ENCODE results near the gene PER3. TPM values are rescaled to one million over a fixed set of nuclear protein-coding genes. Genes with fewer than 3 reads are reported as not detected.
A peak's percentile ranks its signal among the peaks of the same experiment; 100 is the strongest.

Gene PER3
- total RNA-seq, 2 donors from 2014 or later: 3.9 to 6.3 TPM

DNA sequence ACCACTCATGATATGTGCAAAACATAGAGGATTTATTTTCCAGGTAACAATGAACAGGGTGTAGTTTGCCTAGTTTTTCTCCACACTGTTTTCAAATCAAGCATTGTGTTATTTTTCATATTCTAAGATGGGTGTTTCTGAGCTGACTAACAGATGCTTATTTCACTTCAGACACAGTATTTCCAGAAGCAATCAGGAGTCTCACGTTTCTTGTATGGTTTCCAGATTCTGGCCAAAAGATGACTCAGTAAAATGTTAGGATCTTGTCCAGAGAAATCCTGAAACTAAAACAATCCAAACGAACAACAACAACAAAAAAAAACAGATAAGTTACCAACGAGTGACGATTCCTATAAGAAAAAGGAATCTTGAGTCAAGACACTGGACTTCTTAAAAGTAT, 63.5 kb downstream of the PER3 start:
- Mint-ChIP-seq H3K27me3 (ENCODE audit: insufficient read depth) (peaks cover 51% of the 10 kb centered on the region), H3K4me1 (peaks cover 19% of the 10 kb centered on the region), H3K36me3 (ENCODE audit: low read depth) (no peaks in the 10 kb centered on the region), H3K4me3 (no peak overlapping the region), H3K27ac (no peak overlapping the region), H3K9me3 (no peaks in the 10 kb centered on the region)
- Histone ChIP-seq H3K27me3 (ENCODE audit: control insufficient read depth, insufficient read depth, low read length, poor library complexity, severe bottlenecking) (peaks cover 56% of the 10 kb centered on the region), H3K27ac (ENCODE audit: low read depth, low read length) (no peak overlapping the region), H3K9me3 (ENCODE audit: control insufficient read depth, low read length) (no peaks in the 10 kb centered on the region), H3K4me1 (ENCODE audit: control insufficient read depth, insufficient read depth, low read length) (no peaks in the 10 kb centered on the region), H3K4me3 (ENCODE audit: low read length) (no peak overlapping the region), H3K36me3 (ENCODE audit: control insufficient read depth, insufficient read depth, low read length) (no peaks in the 10 kb centered on the region), H3K9ac (ENCODE audit: extremely low read depth, low read length, poor library complexity, severe bottlenecking) (no peak overlapping the region)
- DNase-seq: no peak
- TF ChIP-seq, protein P1, sequence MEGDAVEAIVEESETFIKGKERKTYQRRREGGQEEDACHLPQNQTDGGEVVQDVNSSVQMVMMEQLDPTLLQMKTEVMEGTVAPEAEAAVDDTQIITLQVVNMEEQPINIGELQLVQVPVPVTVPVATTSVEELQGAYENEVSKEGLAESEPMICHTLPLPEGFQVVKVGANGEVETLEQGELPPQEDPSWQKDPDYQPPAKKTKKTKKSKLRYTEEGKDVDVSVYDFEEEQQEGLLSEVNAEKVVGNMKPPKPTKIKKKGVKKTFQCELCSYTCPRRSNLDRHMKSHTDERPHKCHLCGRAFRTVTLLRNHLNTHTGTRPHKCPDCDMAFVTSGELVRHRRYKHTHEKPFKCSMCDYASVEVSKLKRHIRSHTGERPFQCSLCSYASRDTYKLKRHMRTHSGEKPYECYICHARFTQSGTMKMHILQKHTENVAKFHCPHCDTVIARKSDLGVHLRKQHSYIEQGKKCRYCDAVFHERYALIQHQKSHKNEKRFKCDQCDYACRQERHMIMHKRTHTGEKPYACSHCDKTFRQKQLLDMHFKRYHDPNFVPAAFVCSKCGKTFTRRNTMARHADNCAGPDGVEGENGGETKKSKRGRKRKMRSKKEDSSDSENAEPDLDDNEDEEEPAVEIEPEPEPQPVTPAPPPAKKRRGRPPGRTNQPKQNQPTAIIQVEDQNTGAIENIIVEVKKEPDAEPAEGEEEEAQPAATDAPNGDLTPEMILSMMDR (conservative IDR thresholded peaks at IDR 0.05): no peak
- WGBS, 2 experiments (ENCODE audit: insufficient coverage in 1 of 2, insufficient read length in 1 of 2): 88 to 96% methylated on average over 4 of the region's 4 CpGs

DNA sequence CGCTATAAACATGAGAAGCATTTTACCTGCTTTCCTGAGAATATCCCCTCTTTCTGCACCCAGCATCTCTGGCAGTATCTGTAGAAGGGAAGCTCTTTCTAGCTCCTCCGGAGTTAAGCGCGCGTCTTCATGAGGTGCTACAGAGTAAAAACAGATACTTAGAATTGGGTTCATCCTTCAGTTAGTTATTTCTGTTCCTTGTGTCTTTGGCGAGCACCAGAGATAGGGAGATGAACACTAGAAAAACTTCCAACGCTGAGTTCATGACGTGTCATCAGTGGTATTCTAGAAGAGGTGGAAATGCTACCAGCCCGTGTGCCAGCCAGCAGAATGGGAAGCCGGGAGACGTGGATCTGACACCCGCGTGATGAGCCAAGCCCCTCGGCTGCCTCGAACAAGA, 66.7 kb downstream of the PER3 start:
- Mint-ChIP-seq H3K27ac (no peak overlapping the region), H3K4me3 (no peak overlapping the region), H3K9me3 (no peaks in the 10 kb centered on the region), H3K36me3 (ENCODE audit: low read depth) (no peaks in the 10 kb centered on the region), H3K27me3 (ENCODE audit: insufficient read depth) (peaks cover 73% of the 10 kb centered on the region), H3K4me1 (peaks cover 27% of the 10 kb centered on the region)
- Histone ChIP-seq H3K4me1 (ENCODE audit: control insufficient read depth, insufficient read depth, low read length) (no peaks in the 10 kb centered on the region), H3K27me3 (ENCODE audit: control insufficient read depth, insufficient read depth, low read length, poor library complexity, severe bottlenecking) (peaks cover 76% of the 10 kb centered on the region), H3K27ac (ENCODE audit: low read depth, low read length) (no peak overlapping the region), H3K9me3 (ENCODE audit: control insufficient read depth, low read length) (no peaks in the 10 kb centered on the region), H3K4me3 (ENCODE audit: low read length) (no peak overlapping the region), H3K9ac (ENCODE audit: extremely low read depth, low read length, poor library complexity, severe bottlenecking) (no peak overlapping the region), H3K36me3 (ENCODE audit: control insufficient read depth, insufficient read depth, low read length) (no peaks in the 10 kb centered on the region)
- 88 to 89% methylated on average over 14 to 15 of the region's 15 CpGs for WGBS, 2 experiments (ENCODE audit: insufficient coverage in 1 of 2, insufficient read length in 1 of 2)
- TF ChIP-seq, protein P1 (conservative IDR thresholded peaks at IDR 0.05): no peak
- DNase-seq: no peak

DNA sequence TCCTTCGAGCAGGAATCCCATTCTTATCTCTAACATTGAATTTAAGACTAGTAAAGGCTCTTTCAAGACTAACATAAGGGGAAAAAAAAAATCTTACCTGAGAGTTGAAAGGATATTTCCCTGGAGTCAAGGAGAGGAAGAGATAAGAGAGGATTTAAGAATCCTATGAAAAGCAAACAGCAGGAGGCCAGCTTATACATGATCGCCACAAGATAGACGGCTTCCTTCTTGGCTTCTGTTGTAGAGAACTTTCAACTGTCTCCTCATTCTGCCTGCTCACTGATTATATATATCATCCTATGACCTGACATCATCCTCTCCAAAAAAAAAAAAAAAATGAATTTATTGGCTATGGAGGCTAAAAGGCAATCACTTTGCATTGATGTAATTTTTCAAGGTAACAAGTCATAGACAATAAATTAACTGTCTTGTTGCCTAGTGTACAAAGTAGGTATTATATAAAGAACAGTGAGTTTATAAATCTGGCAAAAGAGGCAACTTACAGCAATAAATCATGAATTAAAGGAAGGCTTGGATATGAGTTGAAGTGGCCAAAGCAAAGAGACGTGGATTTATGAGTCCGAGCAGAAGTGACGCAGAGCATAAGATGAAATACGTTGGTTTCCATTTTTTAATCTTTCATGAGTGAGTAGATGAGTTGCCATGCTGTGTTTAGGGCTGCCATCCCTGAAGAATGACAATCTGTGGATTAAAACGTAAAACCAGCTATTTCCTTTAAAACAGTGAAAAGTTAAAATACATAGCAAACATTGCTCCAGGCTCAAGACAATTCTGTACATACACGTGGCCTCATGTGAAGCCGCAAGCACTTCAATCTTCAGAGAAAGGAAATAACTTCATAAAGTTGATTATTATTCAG, 69.0 kb downstream of the PER3 start, which contains the start of gene UTS2:
TSS of gene UTS2 (minus strand) at position 262 of the 880 bp plus-strand sequence. CDS start at position 200, 62 bp downstream.
- Histone ChIP-seq H3K9ac (ENCODE audit: extremely low read depth, low read length, poor library complexity, severe bottlenecking) (no peak within 1 kb of the TSS), H3K27ac (ENCODE audit: low read depth, low read length) (no peak within 1 kb of the TSS), H3K4me3 (ENCODE audit: low read length) (no peak within 1 kb of the TSS), H3K4me1 (ENCODE audit: control insufficient read depth, insufficient read depth, low read length) (no peaks in the 10 kb centered on the region), H3K36me3 (ENCODE audit: control insufficient read depth, insufficient read depth, low read length) (no peaks in the 10 kb centered on the region), H3K27me3 (ENCODE audit: control insufficient read depth, insufficient read depth, low read length, poor library complexity, severe bottlenecking) (peaks cover 78% of the 10 kb centered on the region), H3K9me3 (ENCODE audit: control insufficient read depth, low read length) (no peaks in the 10 kb centered on the region)
- WGBS, 2 experiments (ENCODE audit: insufficient coverage in 1 of 2, insufficient read length in 1 of 2): 62 to 81% methylated on average over 9 to 10 of the region's 10 CpGs
- peaks cover 72% of the 10 kb centered on the region for H3K27me3 Mint-ChIP-seq (ENCODE audit: insufficient read depth)
- peak within 1 kb of the TSS; percentile 31 for H3K4me3 Mint-ChIP-seq
- TF ChIP-seq, protein P1 (conservative IDR thresholded peaks at IDR 0.05): no peak
- H3K36me3 Mint-ChIP-seq (ENCODE audit: low read depth): no peaks in the 10 kb centered on the region
- peaks cover 33% of the 10 kb centered on the region for H3K4me1 Mint-ChIP-seq
- no peaks in the 10 kb centered on the region for H3K9me3 Mint-ChIP-seq
- DNase-seq: peak; percentile 55
- no peak within 1 kb of the TSS for H3K27ac Mint-ChIP-seq

All from endodermal cell (in vitro differentiated cells).